PC-3 (cell line): ENCODE data around the gene GLT8D1. TPM values are rescaled to one million over a fixed set of nuclear protein-coding genes. Genes with fewer than 3 reads are reported as not detected.

Experiments
- ATAC-seq: fragments of 200-7000 bp; cut with Tn5 transposase; 2 replicates; pipeline ENCODE4 v1.9.1; 2020; ENCODE audit warnings: mild to moderate bottlenecking, moderate library complexity
- BruUV-seq: library from RNA; stranded (reverse); fragments of 400-500 nt; replicated peaks from 2 replicates; lab custom pipeline; 2021; lab: Mats Ljungman, UMichigan
- CTCF ChIA-PET: fragments of 300-600 bp; sonication (Branson Sonifier 250); formaldehyde crosslinking; loops from one replicate; lab custom pipeline; 2022; ENCODE audit warnings: antibody characterized with exemption; lab: Charles Lee
- POLR2A ChIA-PET: fragments of 300-600 bp; sonication (Branson Sonifier 250); formaldehyde crosslinking; loops from one replicate; lab custom pipeline; 2022; ENCODE audit warnings: antibody characterized with exemption; ENCODE audit not compliant: unreplicated experiment; lab: Charles Lee
- DNase-seq: peaks from one replicate; pipeline ENCODE4 v3.0.0-alpha.2; 2015
- H2AFZ ChIP-seq: fragments of 300-600 bp; sonication (generic); 2 replicates; pipeline ENCODE4 v1.6.0; 2016; ENCODE audit warnings: antibody characterized with exemption, low read length
- H3F3A ChIP-seq: fragments of 300-600 bp; sonication (generic); one replicate; pipeline ENCODE4 v1.6.0; 2017; ENCODE audit warnings: antibody characterized with exemption, low read length, control low read depth, mild to moderate bottlenecking; ENCODE audit not compliant: unreplicated experiment
- H3K27ac ChIP-seq: fragments of 300-600 bp; sonication (generic); 2 replicates; pipeline ENCODE4 v1.5.1; 2016; ENCODE audit warnings: mild to moderate bottlenecking, low read length
- H3K27me3 ChIP-seq: fragments of 300-600 bp; sonication (generic); 2 replicates; pipeline ENCODE4 v1.6.1; 2016; ENCODE audit warnings: low read length, mixed read lengths
- H3K36me3 ChIP-seq: fragments of 300-600 bp; sonication (generic); 2 replicates; pipeline ENCODE4 v1.6.1; 2016; ENCODE audit warnings: low read depth, mixed run types, low read length, mixed read lengths
- H3K4me1 ChIP-seq: fragments of 300-600 bp; sonication (generic); 2 replicates; pipeline ENCODE4 v1.5.1; 2016; ENCODE audit warnings: low read length; ENCODE audit not compliant: insufficient read depth
- H3K4me2 ChIP-seq: fragments of 300-600 bp; sonication (generic); 2 replicates; pipeline ENCODE4 v1.6.0; 2016; ENCODE audit warnings: low read length
- H3K4me3 ChIP-seq: fragments of 300-600 bp; sonication (generic); 2 replicates; pipeline ENCODE4 v1.5.1; 2016; ENCODE audit warnings: mild to moderate bottlenecking, low read length, mixed read lengths
- H3K79me2 ChIP-seq: fragments of 300-600 bp; sonication (generic); 2 replicates; pipeline ENCODE4 v1.6.1; 2017; ENCODE audit warnings: low read length, mixed read lengths
- H3K9ac ChIP-seq: fragments of 300-600 bp; sonication (generic); 2 replicates; pipeline ENCODE4 v1.6.0; 2016; ENCODE audit warnings: mild to moderate bottlenecking, low read length
- H3K9me2 ChIP-seq: fragments of 300-600 bp; sonication (generic); replicated peaks from 2 replicates; pipeline ENCODE4 v1.6.1; 2016; ENCODE audit warnings: mixed run types, low read length, mixed read lengths
- H3K9me3 ChIP-seq: fragments of 300-600 bp; sonication (generic); 2 replicates; pipeline ENCODE4 v1.6.1; 2016; ENCODE audit warnings: low read length, mixed read lengths
- H4K20me1 ChIP-seq: fragments of 300-600 bp; sonication (generic); 2 replicates; pipeline ENCODE4 v1.6.1; 2016; ENCODE audit warnings: low read length, mixed read lengths
- EZH2 ChIP-seq: fragments of 300-600 bp; sonication (generic); IDR thresholded peaks from one replicate; pipeline ENCODE4 v1.6.1; 2017; ENCODE audit warnings: antibody characterized with exemption, mild to moderate bottlenecking, low read length; ENCODE audit not compliant: unreplicated experiment
- EZH2phosphoT487 ChIP-seq: fragments of 300-600 bp; sonication (generic); IDR thresholded peaks from 2 replicates; pipeline ENCODE4 v1.6.1; 2018; ENCODE audit warnings: mild to moderate bottlenecking, antibody characterized with exemption, low read length, borderline replicate concordance
- intact Hi-C: fragments of 100-400 bp; cut with micrococcal nuclease; formaldehyde crosslinking; loops from 2 replicates; pipeline ENCODE4 v1.9.0; 2023
- total RNA-seq: library from RNA; depleted of rRNA; stranded (reverse); fragments of >200 nt; gene quantifications from 2 replicates; pipeline ENCODE4 v1.2.3, GENCODE V29; 2014
- TF ChIP-seq, protein P1 (sequence below): fragments of 300-600 bp; sonication (generic); conservative IDR thresholded peaks from 2 replicates; pipeline ENCODE4 v1.5.1; 2017; ENCODE audit warnings: antibody characterized with exemption, low read depth, mild to moderate bottlenecking, low read length

GLT8D1 gene
- total RNA-seq, 1 experiment from 2014 or later: 70.2 TPM

DNA sequence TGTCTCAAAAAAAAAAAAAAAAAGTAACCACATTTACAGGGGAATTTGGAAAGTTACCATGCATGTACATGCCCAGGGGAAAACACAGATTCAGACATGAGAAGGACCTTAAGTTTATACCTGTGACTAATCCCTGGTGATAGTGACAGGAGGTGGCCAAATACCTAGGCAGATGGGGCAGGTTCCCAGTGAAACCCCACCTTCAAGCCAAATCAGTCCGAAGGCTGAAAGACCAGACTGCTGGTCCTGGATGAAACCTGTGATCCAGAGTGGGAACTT is 16.1 kb upstream of the GLT8D1 start:
- H3K9me3 ChIP-seq: no peaks in the 10 kb centered on the region
- no peak overlapping the region for H3K4me3 ChIP-seq
- intact Hi-C loops: no loop called here
- ATAC-seq (no peak), DNase-seq (no peak)
- no peak overlapping the region for H3K9ac ChIP-seq
- H3K36me3 ChIP-seq: peaks cover 16% of the 10 kb centered on the region; the same call in 1 of the 2 replicates
- POLR2A ChIA-PET: no interaction called here
- no peak overlapping the region for H2AFZ ChIP-seq
- no peaks in the 10 kb centered on the region for H3K9me2 ChIP-seq
- H3F3A ChIP-seq: no peaks in the 10 kb centered on the region
- H3K4me1 ChIP-seq: no peaks in the 10 kb centered on the region
- no peaks in the 10 kb centered on the region for H3K27me3 ChIP-seq
- no peaks in the 10 kb centered on the region for H4K20me1 ChIP-seq
- H3K27ac ChIP-seq: no peak overlapping the region
- TF ChIP-seq EZH2phosphoT487: no peak
- TF ChIP-seq EZH2: no peak
- TF ChIP-seq, protein P1, sequence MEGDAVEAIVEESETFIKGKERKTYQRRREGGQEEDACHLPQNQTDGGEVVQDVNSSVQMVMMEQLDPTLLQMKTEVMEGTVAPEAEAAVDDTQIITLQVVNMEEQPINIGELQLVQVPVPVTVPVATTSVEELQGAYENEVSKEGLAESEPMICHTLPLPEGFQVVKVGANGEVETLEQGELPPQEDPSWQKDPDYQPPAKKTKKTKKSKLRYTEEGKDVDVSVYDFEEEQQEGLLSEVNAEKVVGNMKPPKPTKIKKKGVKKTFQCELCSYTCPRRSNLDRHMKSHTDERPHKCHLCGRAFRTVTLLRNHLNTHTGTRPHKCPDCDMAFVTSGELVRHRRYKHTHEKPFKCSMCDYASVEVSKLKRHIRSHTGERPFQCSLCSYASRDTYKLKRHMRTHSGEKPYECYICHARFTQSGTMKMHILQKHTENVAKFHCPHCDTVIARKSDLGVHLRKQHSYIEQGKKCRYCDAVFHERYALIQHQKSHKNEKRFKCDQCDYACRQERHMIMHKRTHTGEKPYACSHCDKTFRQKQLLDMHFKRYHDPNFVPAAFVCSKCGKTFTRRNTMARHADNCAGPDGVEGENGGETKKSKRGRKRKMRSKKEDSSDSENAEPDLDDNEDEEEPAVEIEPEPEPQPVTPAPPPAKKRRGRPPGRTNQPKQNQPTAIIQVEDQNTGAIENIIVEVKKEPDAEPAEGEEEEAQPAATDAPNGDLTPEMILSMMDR: no peak
- no peak overlapping the region for H3K4me2 ChIP-seq
- no TSS peak for BruUV-seq
- no peaks in the 10 kb centered on the region for H3K79me2 ChIP-seq
- CTCF ChIA-PET: no interaction called here

DNA sequence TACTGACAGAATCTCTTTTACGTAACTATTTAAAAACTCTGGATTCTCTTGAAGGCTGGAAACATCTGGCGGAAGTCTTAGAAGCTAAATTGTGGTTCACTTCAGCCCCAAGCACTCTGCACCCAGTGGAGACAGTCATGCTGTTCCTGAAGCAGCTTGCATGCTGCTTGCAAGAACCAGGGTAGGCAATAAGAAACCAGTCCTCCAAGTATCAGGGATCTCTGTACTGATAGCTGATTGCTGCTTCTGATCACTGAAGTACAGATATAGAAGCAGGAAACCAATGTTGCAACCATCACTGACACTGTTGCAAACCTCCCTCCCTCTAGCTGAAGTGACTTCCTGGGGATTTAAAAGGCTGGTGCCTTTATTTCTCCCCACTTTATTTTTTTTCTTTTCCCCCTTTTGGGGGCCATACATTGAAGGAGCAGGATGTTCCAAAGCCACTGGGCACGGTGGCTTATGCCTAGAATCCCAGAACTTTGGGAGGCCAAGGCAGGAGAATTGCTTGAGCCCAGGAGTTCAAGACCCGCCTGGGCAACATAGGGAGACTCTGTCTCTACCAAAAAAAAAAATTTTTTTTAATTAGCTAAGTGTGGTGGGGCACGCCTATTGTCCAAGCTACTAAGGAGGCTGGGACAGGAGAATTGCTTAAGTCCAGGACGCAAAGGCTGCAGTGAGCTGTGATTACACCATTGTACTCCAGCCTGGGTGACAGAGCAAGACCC is 15.6 kb upstream of the GLT8D1 start:
- ATAC-seq (no peak), DNase-seq (no peak)
- H3F3A ChIP-seq: no peaks in the 10 kb centered on the region
- H3K27ac ChIP-seq: no peak overlapping the region
- ChIA-PET POLR2A (interaction anchor here (0.7 kb wide), 1 partner anchor 62 kb away, joined by 3 read pairs; no protein-coding TSS in a partner anchor), CTCF (no interaction called here)
- peaks cover 16% of the 10 kb centered on the region; the same call in 1 of the 2 replicates for H3K36me3 ChIP-seq
- no TSS peak for BruUV-seq
- no peaks in the 10 kb centered on the region for H4K20me1 ChIP-seq
- H3K27me3 ChIP-seq: no peaks in the 10 kb centered on the region
- intact Hi-C loops: no loop called here
- no peaks in the 10 kb centered on the region for H3K9me3 ChIP-seq
- TF ChIP-seq, protein P1: no peak
- H3K9ac ChIP-seq: no peak overlapping the region
- no peak overlapping the region for H2AFZ ChIP-seq
- no peaks in the 10 kb centered on the region for H3K9me2 ChIP-seq
- H3K79me2 ChIP-seq: no peaks in the 10 kb centered on the region
- no peak overlapping the region for H3K4me3 ChIP-seq
- no peaks in the 10 kb centered on the region for H3K4me1 ChIP-seq
- H3K4me2 ChIP-seq: no peak overlapping the region

DNA sequence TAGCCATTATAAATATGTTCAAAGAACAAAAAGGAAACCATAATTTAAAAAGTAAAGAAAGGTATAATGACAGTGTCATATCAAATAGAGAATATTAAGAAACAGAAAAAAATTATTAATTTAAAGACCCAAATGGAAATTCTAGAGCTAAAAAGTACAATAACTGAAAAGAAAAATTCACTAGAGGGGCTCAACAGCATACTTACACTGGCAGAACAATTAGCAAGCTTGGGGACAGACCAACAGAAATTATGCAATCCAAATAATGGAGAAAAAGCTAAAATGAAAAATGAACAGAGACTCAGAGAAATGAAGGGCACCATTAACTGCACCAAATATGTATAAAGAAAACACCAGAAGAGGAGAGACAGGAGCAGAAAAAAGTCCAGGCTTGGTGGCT is 14.0 kb upstream of the GLT8D1 start:
- no peaks in the 10 kb centered on the region for H3K9me2 ChIP-seq
- ChIA-PET POLR2A (no interaction called here), CTCF (no interaction called here)
- H3F3A ChIP-seq: no peaks in the 10 kb centered on the region
- H3K79me2 ChIP-seq: no peaks in the 10 kb centered on the region
- no peak overlapping the region for H2AFZ ChIP-seq
- peaks cover 16% of the 10 kb centered on the region; the same call in 1 of the 2 replicates for H3K36me3 ChIP-seq
- no peaks in the 10 kb centered on the region for H4K20me1 ChIP-seq
- H3K4me3 ChIP-seq: no peak overlapping the region
- H3K27ac ChIP-seq: no peak overlapping the region
- TF ChIP-seq, protein P1: no peak
- TF ChIP-seq EZH2phosphoT487 (no peak), EZH2 (no peak)
- no peak overlapping the region for H3K9ac ChIP-seq
- no peaks in the 10 kb centered on the region for H3K9me3 ChIP-seq
- ATAC-seq: no peak
- H3K4me2 ChIP-seq: no peak overlapping the region
- H3K4me1 ChIP-seq: no peaks in the 10 kb centered on the region
- no TSS peak for BruUV-seq
- no peaks in the 10 kb centered on the region for H3K27me3 ChIP-seq
- DNase-seq: no peak
- intact Hi-C loops: no loop called here
